Loucy (cell line): ENCODE measurements around the gene TNFRSF14.

Experiments
- H2AFZ ChIP-seq: fragments of 200-600 bp; sonication (generic); 2 replicates; pipeline ENCODE4 v1.6.0; 2016; ENCODE audit warnings: antibody characterized with exemption, mild to moderate bottlenecking, low read length, moderate library complexity
- H3F3A ChIP-seq: fragments of 200-600 bp; 2 replicates; pipeline ENCODE4 v1.6.0; 2016; ENCODE audit warnings: antibody characterized with exemption, low read depth, mild to moderate bottlenecking
- H3K27me3 ChIP-seq: fragments of 200-600 bp; sonication (generic); 2 replicates; pipeline ENCODE4 v1.6.1; 2014; ENCODE audit warnings: low read length, mild to moderate bottlenecking; ENCODE audit not compliant: insufficient read depth, poor library complexity, severe bottlenecking
- H3K36me3 ChIP-seq: fragments of 200-600 bp; sonication (generic); 2 replicates; pipeline ENCODE4 v1.6.1; 2016; ENCODE audit warnings: low read length; ENCODE audit not compliant: insufficient read depth
- H3K4me1 ChIP-seq: fragments of 200-600 bp; sonication (generic); 2 replicates; pipeline ENCODE4 v1.5.1; 2014; ENCODE audit warnings: low read length, mild to moderate bottlenecking; ENCODE audit not compliant: insufficient read depth, poor library complexity, severe bottlenecking
- H3K4me2 ChIP-seq: fragments of 200-600 bp; sonication (generic); 2 replicates; pipeline ENCODE4 v1.6.0; 2014; ENCODE audit warnings: antibody characterized with exemption, low read length, low read depth, mild to moderate bottlenecking; ENCODE audit not compliant: poor library complexity, severe bottlenecking
- H3K4me3 ChIP-seq: fragments of 200-600 bp; sonication (generic); 2 replicates; pipeline ENCODE4 v1.5.1; 2014; ENCODE audit warnings: low read length, mild to moderate bottlenecking, mixed read lengths; ENCODE audit not compliant: poor library complexity, severe bottlenecking
- H3K79me2 ChIP-seq: fragments of 200-600 bp; sonication (generic); 2 replicates; pipeline ENCODE4 v1.6.1; 2014; ENCODE audit warnings: low read length; ENCODE audit not compliant: insufficient read depth
- H3K9ac ChIP-seq: fragments of 200-600 bp; sonication (generic); 2 replicates; pipeline ENCODE4 v1.6.0; 2014; ENCODE audit warnings: mild to moderate bottlenecking, low read depth, low read length, moderate library complexity; ENCODE audit not compliant: poor library complexity, severe bottlenecking
- H3K9me2 ChIP-seq: fragments of 200-600 bp; sonication (generic); replicated peaks from 2 replicates; pipeline ENCODE4 v1.6.1; 2016; ENCODE audit warnings: low read depth, low read length, mixed read lengths
- H3K9me3 ChIP-seq: fragments of 200-600 bp; sonication (generic); 2 replicates; pipeline ENCODE4 v1.6.1; 2014; ENCODE audit warnings: mild to moderate bottlenecking, antibody characterized with exemption, low read length, low read depth; ENCODE audit not compliant: insufficient read depth
- H4K20me1 ChIP-seq: fragments of 200-600 bp; sonication (generic); 2 replicates; pipeline ENCODE4 v1.6.0; 2014; ENCODE audit warnings: antibody characterized with exemption, low read length, mild to moderate bottlenecking; ENCODE audit not compliant: insufficient read depth, poor library complexity, severe bottlenecking
- CTCF ChIP-seq: fragments of 200-600 bp; sonication (generic); conservative IDR thresholded peaks from 2 replicates; pipeline ENCODE4 v1.5.1; 2014; ENCODE audit warnings: mild to moderate bottlenecking, antibody characterized with exemption, low read length
- EZH2phosphoT487 ChIP-seq: fragments of 200-600 bp; IDR thresholded peaks from 2 replicates; pipeline ENCODE4 v1.6.1; 2018; ENCODE audit warnings: antibody characterized with exemption, mild to moderate bottlenecking, moderate library complexity, borderline replicate concordance

The TNFRSF14 gene

DNA sequence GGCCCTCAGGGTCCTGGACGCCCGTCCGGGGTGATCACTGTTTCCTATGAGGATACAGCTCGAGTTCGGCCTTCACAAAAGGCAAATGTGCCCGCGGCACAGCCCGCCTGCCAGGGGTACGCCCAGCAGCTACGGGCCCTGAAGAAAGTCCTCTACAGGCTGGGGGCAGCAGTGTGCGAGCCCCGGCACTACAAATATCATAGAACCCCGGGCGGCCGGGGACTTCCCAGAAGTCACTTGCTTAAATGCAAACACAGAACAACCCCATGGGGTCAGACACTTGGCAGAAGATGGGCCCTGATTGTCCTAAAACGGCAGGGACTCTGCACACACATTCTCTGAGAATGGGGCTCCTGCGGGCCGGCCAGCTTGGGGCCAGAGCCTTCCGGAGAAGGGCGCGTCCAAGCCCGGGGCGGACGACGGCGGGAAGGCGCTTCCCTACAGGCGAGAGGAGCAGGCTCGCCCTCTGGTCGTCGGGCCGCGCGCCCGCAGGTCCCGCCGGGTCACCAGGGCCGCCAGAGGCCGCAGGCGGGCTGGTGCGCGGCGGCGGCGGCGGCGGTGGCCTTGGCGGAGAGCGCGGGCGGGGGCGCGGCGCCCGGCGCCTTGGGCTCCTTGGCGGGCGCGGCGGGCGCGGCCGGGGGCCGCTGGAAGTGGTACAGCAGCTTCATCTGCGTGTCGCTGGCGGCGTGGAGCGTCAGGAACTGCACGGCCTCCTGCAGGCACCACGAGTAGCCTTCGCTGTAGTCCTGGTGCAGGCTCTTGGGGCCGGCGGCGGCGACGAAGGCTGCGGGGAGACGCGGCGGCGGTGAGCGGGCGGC is 27.0 kb upstream of the TNFRSF14 start:
- no peak overlapping the region for H2AFZ ChIP-seq
- H3K36me3 ChIP-seq = no peaks in the 10 kb centered on the region
- H3K9me3 ChIP-seq = no peaks in the 10 kb centered on the region
- H3F3A ChIP-seq = no peaks in the 10 kb centered on the region
- TF ChIP-seq EZH2phosphoT487 (no peak), CTCF (no peak)
- H3K4me3 ChIP-seq = no peak overlapping the region
- no peaks in the 10 kb centered on the region for H3K9me2 ChIP-seq
- peaks cover 18% of the 10 kb centered on the region for H3K4me1 ChIP-seq
- H3K27me3 ChIP-seq = no peaks in the 10 kb centered on the region
- H3K79me2 ChIP-seq = peaks cover 18% of the 10 kb centered on the region
- H3K4me2 ChIP-seq = no peak overlapping the region
- no peak overlapping the region for H3K9ac ChIP-seq
- H4K20me1 ChIP-seq = peaks cover 18% of the 10 kb centered on the region

DNA sequence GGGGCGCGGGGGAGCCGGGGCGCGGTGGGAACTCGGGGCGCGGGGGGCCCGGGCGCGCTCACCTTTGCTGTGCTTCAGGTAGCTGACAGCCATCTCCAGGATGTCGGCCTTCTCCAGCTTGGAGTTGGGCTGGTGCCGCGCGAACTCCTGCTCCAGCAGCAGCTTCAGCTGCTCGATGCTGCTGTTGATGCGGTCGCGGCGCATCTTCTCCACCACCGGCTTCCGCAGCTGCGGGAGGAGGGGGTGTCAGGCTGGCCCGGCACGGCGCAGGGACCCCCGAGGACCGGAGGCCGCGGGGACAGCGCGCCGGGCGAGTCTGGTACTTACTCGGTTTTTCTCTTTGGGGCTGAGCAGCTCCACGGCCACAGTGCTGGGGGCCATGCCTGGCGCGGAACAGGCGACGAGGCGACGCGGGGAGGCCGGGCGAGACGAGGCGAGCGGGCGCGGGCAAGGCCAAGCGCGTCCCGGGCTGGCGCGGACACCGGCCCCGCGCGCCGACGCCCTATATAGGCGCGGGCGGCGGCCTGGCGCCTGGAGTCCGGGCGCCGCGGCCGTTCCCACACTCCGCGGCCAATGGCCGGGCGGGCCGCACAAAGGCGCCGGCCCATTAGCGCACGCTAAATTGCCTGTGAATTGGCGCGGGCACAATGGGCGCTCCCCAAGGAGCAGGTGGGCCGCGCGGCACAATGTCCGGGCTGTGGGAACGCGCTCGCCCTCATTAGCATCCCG is 26.2 kb upstream of the TNFRSF14 start, which contains the start of gene HES5:
Gene HES5 (minus strand): TSS at position 480 of the 729 bp plus-strand sequence. CDS start 99 bp downstream, at position 381.
- no peak within 1 kb of the TSS for H3K4me2 ChIP-seq
- TF ChIP-seq CTCF (no peak), EZH2phosphoT487 (no peak)
- H3F3A ChIP-seq = no peaks in the 10 kb centered on the region
- H3K27me3 ChIP-seq = no peaks in the 10 kb centered on the region
- H3K4me1 ChIP-seq = peaks cover 11% of the 10 kb centered on the region
- H2AFZ ChIP-seq = no peak within 1 kb of the TSS
- peaks cover 11% of the 10 kb centered on the region for H3K79me2 ChIP-seq
- no peak within 1 kb of the TSS for H3K9ac ChIP-seq
- H3K9me3 ChIP-seq = no peaks in the 10 kb centered on the region
- H3K36me3 ChIP-seq = no peaks in the 10 kb centered on the region
- H4K20me1 ChIP-seq = peaks cover 10% of the 10 kb centered on the region
- no peaks in the 10 kb centered on the region for H3K9me2 ChIP-seq
- no peak within 1 kb of the TSS for H3K4me3 ChIP-seq

DNA sequence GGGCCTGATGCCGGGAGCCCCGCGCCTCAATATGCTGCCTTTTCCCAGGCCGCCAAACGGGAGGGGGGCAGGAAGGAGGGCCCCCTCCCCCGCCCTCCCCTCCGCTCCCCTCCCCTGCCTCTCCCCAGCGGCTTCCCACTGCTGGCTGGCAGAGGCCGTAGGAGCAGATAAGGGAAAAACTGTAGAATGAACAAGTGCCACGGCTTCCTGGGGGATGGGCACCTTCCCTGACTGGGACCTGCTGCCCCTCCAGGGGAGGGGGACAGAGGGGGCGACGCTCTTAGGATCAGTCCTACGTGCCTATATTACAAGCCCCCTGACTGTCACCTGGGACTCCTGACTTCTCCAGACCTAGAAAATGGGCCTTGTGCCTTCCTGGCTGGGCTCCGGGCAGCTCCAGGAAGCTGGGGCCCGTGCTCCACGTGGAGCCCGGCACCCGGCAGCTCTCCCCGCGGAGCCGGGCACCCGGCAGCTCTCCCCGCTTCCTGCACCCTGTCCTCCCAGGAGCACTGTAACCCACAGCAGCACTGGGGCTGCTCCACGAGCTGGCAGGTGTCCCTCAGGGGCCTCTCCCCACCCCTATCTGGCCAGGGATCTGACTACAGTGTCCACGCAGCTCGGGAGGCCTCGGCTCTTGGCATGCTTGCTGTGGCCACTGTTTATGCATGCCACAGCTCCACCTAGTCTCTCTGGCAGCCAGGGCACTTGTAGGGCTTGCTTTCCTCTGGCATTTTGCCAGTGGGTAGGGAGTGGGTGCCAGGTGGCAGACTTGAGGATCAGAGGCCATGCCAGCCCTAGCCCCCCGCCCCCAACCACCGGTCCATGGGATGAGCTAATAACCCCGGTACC is 25.4 kb upstream of the TNFRSF14 start:
- Histone ChIP-seq H3K4me3 (no peak overlapping the region), H3K4me1 (peaks cover 5% of the 10 kb centered on the region), H3K4me2 (no peak overlapping the region), H3K9me3 (no peaks in the 10 kb centered on the region), H4K20me1 (peaks cover 2% of the 10 kb centered on the region), H3F3A (no peaks in the 10 kb centered on the region), H2AFZ (no peak overlapping the region), H3K27me3 (no peaks in the 10 kb centered on the region), H3K79me2 (peaks cover 3% of the 10 kb centered on the region), H3K36me3 (no peaks in the 10 kb centered on the region), H3K9me2 (no peaks in the 10 kb centered on the region), H3K9ac (no peak overlapping the region)
- no peak for TF ChIP-seq EZH2phosphoT487
- no peak for TF ChIP-seq CTCF
